Upper lobe of left lung (tissue), 6 donors: ENCODE data around the gene PTGDR2. TPM values are rescaled to one million over a fixed set of nuclear protein-coding genes. Genes with fewer than 3 reads are reported as not detected.

Source experiments
- ATAC-seq, 2 donors: fragments of 200-7000 bp; cut with Tn5 transposase; one replicate each; pipeline ENCODE4 v1.9.1; 2022; ENCODE audit warnings: mild to moderate bottlenecking in 2 of 2, moderate library complexity in 2 of 2; ENCODE audit not compliant: low FRiP score in 2 of 2
- DNase-seq, 2 donors: peaks; one replicate each; pipeline ENCODE4 v3.0.0-alpha.2; 2019 to 2020
- H3K27ac ChIP-seq, 4 donors: fragments of 200-600 bp; sonication (generic); one replicate each; pipeline ENCODE4 v1.5.1; 2016 to 2019
- H3K27me3 ChIP-seq, 4 donors: fragments of 200-600 bp; sonication (generic); one replicate each; pipeline ENCODE4 v1.5.1; 2017 to 2019
- H3K36me3 ChIP-seq, 4 donors: fragments of 200-600 bp; sonication (generic); one replicate each; pipeline ENCODE4 v1.5.1; 2016 to 2019
- H3K4me1 ChIP-seq, 4 donors: fragments of 200-600 bp; sonication (generic); one replicate each; pipeline ENCODE4 v1.5.1; 2018 to 2019
- H3K4me3 ChIP-seq, 4 donors: fragments of 200-600 bp; sonication (generic); one replicate each; pipeline ENCODE4 v1.5.1; 2017 to 2019; ENCODE audit warnings: mild to moderate bottlenecking in 2 of 4, moderate library complexity in 1 of 4
- H3K9me3 ChIP-seq, 4 donors: fragments of 200-600 bp; sonication (generic); one replicate each; pipeline ENCODE4 v1.5.1; 2018 to 2019
- EP300 ChIP-seq, 4 donors: sonication (generic); formaldehyde crosslinking; IDR thresholded peaks; one replicate each; pipeline ENCODE4 v1.5.1; 2017; ENCODE audit warnings: antibody characterized with exemption in 4 of 4, control low read depth in 2 of 4
- POLR2A ChIP-seq, 4 donors: fragments of 450-650 bp; IDR thresholded peaks; one replicate each; pipeline ENCODE4 v1.5.1; 2016 to 2017; ENCODE audit warnings: antibody characterized with exemption in 4 of 4, mild to moderate bottlenecking in 2 of 4
- POLR2AphosphoS5 ChIP-seq, 2 donors: sonication (generic); formaldehyde crosslinking; IDR thresholded peaks; one replicate each; pipeline ENCODE4 v1.5.1; 2017; ENCODE audit warnings: antibody characterized with exemption in 2 of 2
- WGBS, 2 donors: methylation state at CpG; one replicate each; pipeline ENCODE4 v1.1.5; 2017 to 2018; 5-methylcytosine and 5-hydroxymethylcytosine counted together
- total RNA-seq, 6 donors: library from RNA; depleted of rRNA in 4 of 6; stranded (reverse); fragments of >200 nt in 4 of 6; gene quantifications; one replicate each; pipeline versions ENCODE4 v1.1.0 to v1.2.1, GENCODE V29; 2016 to 2021
- TF ChIP-seq, protein P1 (sequence below), 6 experiments: fragments of 450-650 bp in 4 of 6; fragments of 200-600 bp in 2 of 6; sonication (generic) in 2 of 6; IDR thresholded peaks; one replicate each; pipeline ENCODE4 v1.5.1; 2016 to 2019; ENCODE audit warnings: antibody characterized with exemption in 6 of 6
- donor health status: DM: no; HTN: no; CAD: no; lungs with moderate emphysema.
- donor health status: DM: no; HTN: yes; CAD: no; lungs with severe emphysema.

Gene PTGDR2
- total RNA-seq, 6 donors from 2014 or later, result 0.49 to 1.5 (median 1.1) TPM; not detected in 2

GRCh38 chr11:60844045-60844869 is 11.5 kb downstream of the PTGDR2 start:
- peak overlapping the region in 1 of 4 donors; percentile 15 for H3K4me3 ChIP-seq
- ATAC-seq, result no peak
- peaks cover 21 to 44% (median 31%) of the 10 kb centered on the region in 4 donors for H3K4me1 ChIP-seq
- H3K27ac ChIP-seq, result no peak overlapping the region
- TF ChIP-seq POLR2A (IDR thresholded peaks at IDR 0.05), result no peak
- no peak for TF ChIP-seq POLR2AphosphoS5 (IDR thresholded peaks at IDR 0.05)
- TF ChIP-seq, protein P1, sequence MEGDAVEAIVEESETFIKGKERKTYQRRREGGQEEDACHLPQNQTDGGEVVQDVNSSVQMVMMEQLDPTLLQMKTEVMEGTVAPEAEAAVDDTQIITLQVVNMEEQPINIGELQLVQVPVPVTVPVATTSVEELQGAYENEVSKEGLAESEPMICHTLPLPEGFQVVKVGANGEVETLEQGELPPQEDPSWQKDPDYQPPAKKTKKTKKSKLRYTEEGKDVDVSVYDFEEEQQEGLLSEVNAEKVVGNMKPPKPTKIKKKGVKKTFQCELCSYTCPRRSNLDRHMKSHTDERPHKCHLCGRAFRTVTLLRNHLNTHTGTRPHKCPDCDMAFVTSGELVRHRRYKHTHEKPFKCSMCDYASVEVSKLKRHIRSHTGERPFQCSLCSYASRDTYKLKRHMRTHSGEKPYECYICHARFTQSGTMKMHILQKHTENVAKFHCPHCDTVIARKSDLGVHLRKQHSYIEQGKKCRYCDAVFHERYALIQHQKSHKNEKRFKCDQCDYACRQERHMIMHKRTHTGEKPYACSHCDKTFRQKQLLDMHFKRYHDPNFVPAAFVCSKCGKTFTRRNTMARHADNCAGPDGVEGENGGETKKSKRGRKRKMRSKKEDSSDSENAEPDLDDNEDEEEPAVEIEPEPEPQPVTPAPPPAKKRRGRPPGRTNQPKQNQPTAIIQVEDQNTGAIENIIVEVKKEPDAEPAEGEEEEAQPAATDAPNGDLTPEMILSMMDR (IDR thresholded peaks at IDR 0.05), result no peak
- no peak for TF ChIP-seq EP300 (IDR thresholded peaks at IDR 0.05)
- no peak for DNase-seq
- H3K36me3 ChIP-seq, result peaks cover 0 to 17% (median 13%) of the 10 kb centered on the region in 4 donors
- WGBS, 2 donors, result 64 to 70% methylated on average over 10 of the region's 10 CpGs
- H3K9me3 ChIP-seq, result no peaks in the 10 kb centered on the region
- H3K27me3 ChIP-seq, result no peaks in the 10 kb centered on the region

DNA sequence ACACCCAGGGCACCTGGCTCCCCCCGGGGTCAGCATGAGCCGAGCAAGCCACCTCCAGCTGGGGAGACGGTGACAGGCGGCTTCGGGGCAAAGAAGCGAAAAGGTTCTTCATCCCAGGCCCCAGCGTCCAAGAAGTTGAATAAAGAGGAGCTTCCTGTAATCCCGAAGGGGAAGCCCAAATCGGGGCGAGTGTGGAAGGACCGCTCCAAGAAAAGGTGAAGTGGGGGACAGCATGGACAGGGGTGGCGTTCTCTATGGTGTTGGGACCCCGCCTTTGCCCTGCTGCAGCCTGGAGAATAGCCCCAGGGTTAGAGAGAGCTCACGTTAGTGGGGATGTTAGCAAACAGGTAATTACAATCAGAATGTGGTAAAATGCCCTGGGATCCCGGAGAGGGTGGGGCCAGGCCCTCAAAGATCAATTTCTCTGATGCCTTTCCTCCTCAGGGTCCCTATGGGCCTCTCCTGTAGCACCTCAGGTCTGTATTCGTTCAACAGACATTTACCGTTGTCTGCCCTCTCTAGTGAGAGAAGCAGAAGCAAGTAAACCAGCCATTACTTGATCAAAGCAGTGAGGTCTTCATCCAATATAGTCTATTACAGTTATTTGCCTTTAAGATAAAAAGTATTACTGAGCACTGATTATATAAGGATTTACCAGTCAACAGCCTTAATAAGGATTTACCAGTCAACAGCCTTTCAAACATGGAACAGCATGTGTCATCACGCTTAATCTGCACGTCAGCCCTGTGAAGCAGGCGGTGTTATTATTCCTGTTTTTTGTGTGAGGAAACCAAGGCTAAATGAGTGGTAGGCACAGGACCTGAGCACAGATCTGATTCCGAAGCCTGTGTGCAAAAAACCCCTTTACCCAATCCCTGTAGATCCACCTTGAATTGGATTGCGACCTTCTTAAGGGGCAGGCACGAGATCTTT is 12.8 kb downstream of the PTGDR2 start:
- peak overlapping the region in 3 of 4 donors; percentile 64 to 74 (median 73) for H3K27ac ChIP-seq
- no peaks in the 10 kb centered on the region for H3K27me3 ChIP-seq
- peak overlapping the region; percentile 80 to 96 (median 84) for H3K4me3 ChIP-seq
- no peaks in the 10 kb centered on the region for H3K9me3 ChIP-seq
- ATAC-seq (no peak), DNase-seq (no peak)
- 14 to 18% methylated on average over 21 to 23 of the region's 23 CpGs for WGBS, 2 donors
- TF ChIP-seq, protein P1 (IDR thresholded peaks at IDR 0.05), result no peak
- TF ChIP-seq POLR2AphosphoS5 (IDR thresholded peaks at IDR 0.05) (no peak), POLR2A (IDR thresholded peaks at IDR 0.05) (no peak), EP300 (IDR thresholded peaks at IDR 0.05) (no peak)
- peaks cover 0 to 5% (median 2%) of the 10 kb centered on the region in 4 donors for H3K36me3 ChIP-seq
- peaks cover 21 to 44% (median 31%) of the 10 kb centered on the region in 4 donors for H3K4me1 ChIP-seq

GRCh38 chr11:60841797-60842667 is 13.7 kb downstream of the PTGDR2 start, which contains the start of gene CCDC86:
Gene CCDC86 (plus strand): TSS chr11:60842113. CDS start chr11:60842125, 12 bp downstream.
- peak; percentile 95 to 96 for ATAC-seq
- H3K9me3 ChIP-seq, result no peaks in the 10 kb centered on the region
- no peaks in the 10 kb centered on the region for H3K27me3 ChIP-seq
- DNase-seq, result peak; percentile 95 to 99
- H3K4me3 ChIP-seq, result peak within 1 kb of the TSS; percentile 80 to 96 (median 84)
- 1 to 2% methylated on average over 17 to 57 of the region's 57 CpGs for WGBS, 2 donors
- H3K27ac ChIP-seq, result peak within 1 kb of the TSS; percentile 64 to 76 (median 74)
- H3K36me3 ChIP-seq, result no peaks in the 10 kb centered on the region
- TF ChIP-seq POLR2A (IDR thresholded peaks at IDR 0.05), result peak in 2 of 4 donors; percentile 37 to 38
- TF ChIP-seq EP300 (IDR thresholded peaks at IDR 0.05), result peak in 1 of 4 donors; percentile 53
- TF ChIP-seq, protein P1 (IDR thresholded peaks at IDR 0.05), result peak in 3 of 6 experiments; percentile 9 to 29 (median 16)
- TF ChIP-seq POLR2AphosphoS5 (IDR thresholded peaks at IDR 0.05), result peak; percentile 93 to 95
- H3K4me1 ChIP-seq, result peaks cover 21 to 44% (median 31%) of the 10 kb centered on the region in 4 donors
